Peyer's patch (tissue), 4 donors: ENCODE measurements around the gene CFAP58.

Source experiments
- CTCF ChIP-seq, 6 experiments: fragments of 450-650 bp in 4 of 6; fragments of 200-600 bp in 2 of 6; sonication (generic) in 1 of 6; IDR thresholded peaks; one replicate each; pipeline ENCODE4 v1.5.1; 2017 to 2019; ENCODE audit warnings: antibody characterized with exemption in 6 of 6, mild to moderate bottlenecking in 3 of 6, moderate library complexity in 1 of 6
- POLR2A ChIP-seq, 2 donors: fragments of 450-650 bp; IDR thresholded peaks; one replicate each; pipeline ENCODE4 v1.5.1; 2017; ENCODE audit warnings: antibody characterized with exemption in 2 of 2, mild to moderate bottlenecking in 2 of 2, moderate library complexity in 2 of 2

- TF ChIP-seq CTCF (IDR thresholded peaks at IDR 0.05) (no peak), POLR2A (IDR thresholded peaks at IDR 0.05) (no peak)
These were observed 13.0 kb upstream of the CFAP58 start for GRCh38 chr10:104340641-104341040.
